IPS-NIHi7 (cell line): Measurements from ENCODE around the gene ZNF891.

Source experiments
- DNase-seq: peaks from one replicate; pipeline ENCODE4 v3.0.0; 2012; ENCODE audit warnings: mixed read lengths; ENCODE audit errors: extremely low spot score

The ZNF891 gene

GRCh38 chr12:133061954-133062353 lies 68.1 kb downstream of the ZNF891 start:
- no peak for DNase-seq

- no peak for DNase-seq
These were observed 71.6 kb downstream of the ZNF891 start for GRCh38 chr12:133058203-133059113.

- no peak for DNase-seq
These were observed 72.6 kb downstream of the ZNF891 start for GRCh38 chr12:133057446-133057845.
